Measurements from ENCODE around the gene FAM13C.

FAM13C gene

GRCh38 chr10:59289853-59290252 lies 72.5 kb downstream of the FAM13C start:
- H3K9ac ChIP-seq, result no peak overlapping the region
- H3K27ac ChIP-seq, result no peak overlapping the region
- no peak overlapping the region for H3K4me2 ChIP-seq (ENCODE audit: low read length)
- H3K36me3 ChIP-seq (ENCODE audit: control insufficient read depth, insufficient read depth, low read length), result no peaks in the 10 kb centered on the region
- H3K4me3 ChIP-seq (ENCODE audit: low read depth, low read length), result no peak overlapping the region
- H3K9me3 ChIP-seq (ENCODE audit: control insufficient read depth, low read length), result no peaks in the 10 kb centered on the region
- H2AFZ ChIP-seq, result no peak overlapping the region
- no peak for TF ChIP-seq CTCF (IDR thresholded peaks at IDR 0.05)
- no peaks in the 10 kb centered on the region for H3K79me2 ChIP-seq
- H3K27me3 ChIP-seq (ENCODE audit: control insufficient read depth, insufficient read depth, low read length), result no peaks in the 10 kb centered on the region
- H3K4me1 ChIP-seq, result no peaks in the 10 kb centered on the region

- Histone ChIP-seq H3K4me2 (ENCODE audit: low read length) (no peak overlapping the region), H3K27me3 (ENCODE audit: control insufficient read depth, insufficient read depth, low read length) (no peaks in the 10 kb centered on the region), H3K79me2 (no peaks in the 10 kb centered on the region), H3K9me3 (ENCODE audit: control insufficient read depth, low read length) (no peaks in the 10 kb centered on the region), H3K27ac (no peak overlapping the region), H3K9ac (no peak overlapping the region), H3K36me3 (ENCODE audit: control insufficient read depth, insufficient read depth, low read length) (no peaks in the 10 kb centered on the region), H2AFZ (no peak overlapping the region), H3K4me1 (peaks cover 6% of the 10 kb centered on the region), H3K4me3 (ENCODE audit: low read depth, low read length) (no peak overlapping the region)
- TF ChIP-seq CTCF (IDR thresholded peaks at IDR 0.05), result no peak
Observed at GRCh38 chr10:59287587-59288255, 74.6 kb downstream of the FAM13C start.

GRCh38 chr10:59285848-59286247 lies 76.5 kb downstream of the FAM13C start:
- no peak overlapping the region for H2AFZ ChIP-seq
- H3K79me2 ChIP-seq, result no peaks in the 10 kb centered on the region
- H3K9me3 ChIP-seq (ENCODE audit: control insufficient read depth, low read length), result no peaks in the 10 kb centered on the region
- no peak overlapping the region for H3K9ac ChIP-seq
- H3K27ac ChIP-seq, result no peak overlapping the region
- no peaks in the 10 kb centered on the region for H3K27me3 ChIP-seq (ENCODE audit: control insufficient read depth, insufficient read depth, low read length)
- no peak for TF ChIP-seq CTCF (IDR thresholded peaks at IDR 0.05)
- no peak overlapping the region for H3K4me2 ChIP-seq (ENCODE audit: low read length)
- H3K36me3 ChIP-seq (ENCODE audit: control insufficient read depth, insufficient read depth, low read length), result no peaks in the 10 kb centered on the region
- no peak overlapping the region for H3K4me3 ChIP-seq (ENCODE audit: low read depth, low read length)
- peaks cover 6% of the 10 kb centered on the region for H3K4me1 ChIP-seq

GRCh38 chr10:59285073-59285472 lies 77.3 kb downstream of the FAM13C start:
- Histone ChIP-seq H3K27me3 (ENCODE audit: control insufficient read depth, insufficient read depth, low read length) (no peaks in the 10 kb centered on the region), H3K4me3 (ENCODE audit: low read depth, low read length) (no peak overlapping the region), H3K4me2 (ENCODE audit: low read length) (no peak overlapping the region), H2AFZ (no peak overlapping the region), H3K79me2 (no peaks in the 10 kb centered on the region), H3K9me3 (ENCODE audit: control insufficient read depth, low read length) (no peaks in the 10 kb centered on the region), H3K4me1 (peaks cover 6% of the 10 kb centered on the region), H3K36me3 (ENCODE audit: control insufficient read depth, insufficient read depth, low read length) (no peaks in the 10 kb centered on the region), H3K9ac (no peak overlapping the region), H3K27ac (no peak overlapping the region)
- TF ChIP-seq CTCF (IDR thresholded peaks at IDR 0.05), result no peak

All from parathyroid adenoma (tissue), 2 donors.